GM21528 (cell line): ENCODE results near the gene XPOT.
A peak's percentile ranks its signal among the peaks of the same experiment; 100 is the strongest.

ENCODE experiments used
- ATAC-seq: cut with Tn5 transposase; IDR thresholded peaks from one replicate; pipeline ENCODE4 v1.9.1; 2021; ENCODE audit warnings: mild to moderate bottlenecking, moderate library complexity; ENCODE audit not compliant: unreplicated experiment, low FRiP score

Gene XPOT

DNA sequence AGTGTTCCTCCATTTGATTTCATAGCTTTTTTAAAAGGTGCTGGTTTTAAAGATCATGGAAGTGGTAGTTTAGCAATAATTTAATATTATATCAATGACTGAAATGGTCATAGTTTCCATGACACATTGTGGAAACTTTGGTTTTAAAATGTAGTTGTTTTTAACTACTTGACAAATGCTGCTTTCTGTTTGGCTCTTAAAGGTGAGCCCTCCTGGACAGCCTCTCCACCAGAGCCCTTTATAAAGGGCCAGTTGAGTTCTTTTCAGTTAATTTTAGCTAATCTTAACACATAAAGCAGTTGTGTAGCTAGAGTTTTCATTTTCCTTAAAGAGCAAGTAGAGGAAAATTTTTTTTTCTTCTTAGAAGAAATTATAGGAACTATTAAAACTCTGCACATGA is 14.0 kb downstream of the XPOT start:
- no peak for ATAC-seq

DNA sequence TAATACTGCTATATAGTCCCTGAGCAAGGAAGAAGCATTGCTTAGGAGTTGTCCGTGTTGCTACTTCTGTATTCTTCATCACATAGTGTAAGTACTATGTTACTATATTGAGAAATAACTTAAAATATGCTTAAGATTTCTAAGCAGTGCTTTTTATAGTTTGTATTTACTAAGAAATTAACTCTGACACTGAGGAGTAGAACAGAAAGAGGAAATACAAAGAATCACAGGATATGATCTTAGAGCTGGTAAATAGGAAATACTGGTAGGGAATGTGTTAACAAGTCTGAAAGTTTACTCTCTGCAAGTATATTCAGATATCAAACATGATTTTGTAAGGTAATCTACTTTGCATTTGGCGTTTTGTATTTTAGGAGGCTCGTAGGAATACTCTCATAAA is 15.5 kb downstream of the XPOT start:
- ATAC-seq = no peak

DNA sequence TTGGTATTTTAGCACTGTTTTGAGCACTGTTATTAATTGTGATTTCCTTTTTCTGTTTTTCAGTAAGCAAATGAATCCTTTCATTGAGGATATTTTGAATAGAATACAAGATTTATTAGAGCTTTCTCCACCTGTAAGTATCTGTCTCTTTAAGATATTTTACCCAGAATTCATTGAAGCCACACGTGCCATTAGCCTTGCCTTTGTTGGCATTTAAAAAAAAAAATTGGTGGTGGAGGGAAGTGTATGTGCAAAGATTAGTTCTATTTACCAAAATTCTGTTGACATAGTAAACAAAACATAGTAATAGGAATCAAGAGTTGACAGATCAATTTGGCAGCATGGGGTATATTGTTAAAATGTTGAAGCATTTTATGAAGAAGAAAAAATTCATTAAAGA is 23.8 kb downstream of the XPOT start:
- no peak for ATAC-seq

DNA sequence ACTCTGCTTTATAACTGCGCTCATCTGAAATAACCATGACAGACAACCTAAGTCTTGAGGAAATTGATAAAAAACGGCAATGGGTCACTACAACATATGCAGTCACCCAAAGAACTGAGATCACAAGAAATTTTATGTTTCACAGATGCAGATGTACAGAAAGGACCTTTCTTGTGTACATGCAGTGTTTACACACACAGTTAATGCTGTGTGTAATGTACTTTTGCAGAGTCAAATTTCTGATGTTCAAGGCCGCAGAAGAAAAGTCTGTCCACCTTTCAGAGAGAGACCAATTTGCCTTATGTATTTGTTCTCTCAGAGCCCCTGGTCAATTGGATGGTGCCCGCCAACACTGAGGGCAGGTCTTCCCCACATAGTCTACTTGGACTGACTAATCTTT is 24.8 kb downstream of the XPOT start:
- no peak for ATAC-seq

DNA sequence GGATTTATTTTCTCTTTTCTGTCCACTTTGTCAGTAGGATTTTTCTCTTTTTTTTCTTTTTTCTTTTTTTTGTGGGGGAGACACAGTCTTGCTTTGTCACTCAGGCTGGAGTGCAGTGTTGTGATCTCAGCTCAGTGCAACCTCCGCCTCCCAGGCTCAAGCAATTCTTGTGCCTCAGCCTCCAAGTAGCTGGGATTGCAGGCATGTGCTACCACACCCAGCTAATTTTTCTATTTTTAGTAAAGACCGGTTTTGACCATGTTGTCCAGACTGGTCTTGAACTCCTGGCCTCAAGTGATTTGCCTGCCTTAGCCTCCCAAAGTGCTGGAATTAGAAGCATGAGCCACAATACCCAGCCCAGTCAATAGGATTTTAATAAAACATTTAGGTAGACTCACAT is 26.7 kb downstream of the XPOT start:
- no peak for ATAC-seq

DNA sequence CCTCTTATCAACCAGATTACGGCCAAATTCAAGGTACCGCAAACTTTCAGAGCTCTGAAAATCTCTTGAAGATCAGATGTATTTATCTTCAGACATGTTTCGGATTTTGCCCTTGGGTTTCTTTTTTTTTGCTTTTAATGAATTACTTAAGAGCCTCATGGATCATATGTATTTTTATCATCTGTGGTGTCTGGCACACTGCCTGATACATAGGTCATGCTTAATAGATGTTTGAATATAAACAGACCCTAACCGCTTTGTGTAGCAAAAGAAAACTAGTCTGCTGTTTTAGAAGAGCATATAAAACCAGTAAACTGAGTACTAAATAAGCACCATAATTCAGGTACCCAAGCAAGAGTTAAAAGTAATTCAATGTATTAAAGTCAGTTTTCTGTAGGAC is 27.6 kb downstream of the XPOT start:
- no peak for ATAC-seq

DNA sequence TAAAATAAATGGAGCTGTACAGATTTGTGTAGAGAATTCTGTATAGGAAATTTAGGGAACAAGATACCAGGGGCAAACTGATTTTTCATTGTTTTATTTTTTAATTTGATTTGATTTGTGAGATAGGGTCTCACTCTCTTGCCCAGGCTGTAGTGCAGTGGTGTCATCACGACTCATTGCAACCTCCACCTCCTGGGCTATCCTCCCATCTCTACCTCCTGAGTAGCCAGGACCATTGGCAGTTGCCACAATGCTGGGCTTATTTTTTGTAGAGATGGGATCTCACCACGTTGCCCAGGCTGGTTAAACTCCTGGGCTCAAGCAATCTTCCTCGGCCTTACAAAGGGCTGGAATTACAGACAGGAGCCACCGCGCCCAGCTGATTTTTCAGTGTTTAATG is 29.7 kb downstream of the XPOT start:
- ATAC-seq = no peak

DNA sequence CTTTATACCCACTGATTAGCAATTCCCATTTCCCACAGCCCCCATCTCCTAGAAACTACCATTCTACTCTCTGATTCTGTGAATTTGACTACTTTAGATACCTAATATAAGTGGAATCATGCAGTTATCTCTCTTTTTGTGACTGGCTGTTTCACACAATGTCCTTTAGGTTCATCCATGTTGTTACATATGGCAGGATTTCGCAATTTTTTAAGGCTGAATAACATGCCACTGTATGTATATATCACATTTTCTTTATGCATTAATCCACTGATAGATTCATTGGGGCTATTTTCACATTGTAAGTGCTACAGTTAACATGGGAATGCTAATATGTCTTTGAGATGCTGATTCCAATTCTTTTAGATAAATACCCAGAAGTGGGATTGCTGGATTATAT is 35.9 kb downstream of the XPOT start:
- no peak for ATAC-seq

DNA sequence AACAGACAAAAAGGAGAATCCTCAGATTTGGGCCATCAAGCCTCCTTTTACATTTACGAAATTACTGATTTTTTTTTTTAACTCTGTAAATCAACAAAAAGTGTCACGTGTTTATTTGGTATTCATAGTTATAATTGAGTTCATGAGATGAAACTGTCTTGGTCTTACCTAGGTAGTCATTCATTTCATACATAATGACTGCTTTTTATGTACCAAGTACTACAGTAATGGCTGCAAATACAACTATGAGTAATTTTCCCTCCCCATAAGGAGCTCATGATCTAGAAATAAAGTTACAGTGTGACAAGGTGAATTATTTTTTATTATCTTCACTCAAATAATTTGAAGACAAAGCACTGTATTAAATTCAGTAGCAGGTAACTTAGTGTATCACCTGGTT is 41.3 kb downstream of the XPOT start:
- ATAC-seq = no peak

DNA sequence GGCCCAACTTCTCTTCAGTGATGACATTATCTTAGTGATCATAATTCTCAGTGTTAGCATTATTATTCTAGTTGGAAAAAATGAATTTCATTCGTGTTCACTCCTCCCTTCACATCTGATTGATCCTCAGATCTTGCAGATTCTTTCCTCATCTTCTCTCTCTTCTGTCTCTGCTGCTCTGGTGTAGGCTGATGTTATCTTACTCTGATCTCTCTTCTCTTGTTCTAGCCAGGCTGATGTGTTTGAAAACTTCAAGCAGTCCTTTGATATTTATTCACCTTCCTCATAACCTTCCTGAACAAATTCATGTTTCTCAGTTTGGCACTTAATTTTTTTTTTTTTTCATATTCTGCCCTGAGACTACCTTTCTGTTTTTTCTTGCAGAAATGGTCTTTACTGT is 42.1 kb downstream of the XPOT start:
- ATAC-seq = no peak

DNA sequence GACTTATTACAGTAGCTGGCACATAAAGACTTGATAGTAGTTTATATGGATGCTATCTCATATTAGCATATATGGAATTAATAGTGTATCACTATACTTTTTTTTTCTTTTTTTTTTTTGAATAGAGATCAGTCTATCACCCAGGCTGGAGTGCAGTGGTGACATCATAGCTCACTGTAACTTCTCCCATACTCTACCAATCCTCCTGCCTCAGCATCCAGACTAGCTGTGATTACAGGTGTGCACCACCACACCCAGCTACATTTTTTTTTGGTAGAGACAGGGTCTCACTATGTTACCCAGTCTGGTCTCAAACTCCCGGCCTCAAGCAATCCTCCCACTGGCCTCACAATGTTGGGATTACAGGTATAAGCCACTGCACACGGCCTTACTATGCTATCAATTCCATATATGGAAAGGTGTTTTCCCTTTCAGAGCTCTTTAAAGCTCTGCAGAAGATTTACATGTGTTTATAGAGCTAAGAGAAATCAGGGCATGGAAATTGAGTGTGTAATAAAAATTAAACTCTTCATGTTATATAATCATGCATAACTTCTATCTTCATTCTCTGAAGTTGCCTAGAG is 46.0 kb downstream of the XPOT start:
- no peak for ATAC-seq

DNA sequence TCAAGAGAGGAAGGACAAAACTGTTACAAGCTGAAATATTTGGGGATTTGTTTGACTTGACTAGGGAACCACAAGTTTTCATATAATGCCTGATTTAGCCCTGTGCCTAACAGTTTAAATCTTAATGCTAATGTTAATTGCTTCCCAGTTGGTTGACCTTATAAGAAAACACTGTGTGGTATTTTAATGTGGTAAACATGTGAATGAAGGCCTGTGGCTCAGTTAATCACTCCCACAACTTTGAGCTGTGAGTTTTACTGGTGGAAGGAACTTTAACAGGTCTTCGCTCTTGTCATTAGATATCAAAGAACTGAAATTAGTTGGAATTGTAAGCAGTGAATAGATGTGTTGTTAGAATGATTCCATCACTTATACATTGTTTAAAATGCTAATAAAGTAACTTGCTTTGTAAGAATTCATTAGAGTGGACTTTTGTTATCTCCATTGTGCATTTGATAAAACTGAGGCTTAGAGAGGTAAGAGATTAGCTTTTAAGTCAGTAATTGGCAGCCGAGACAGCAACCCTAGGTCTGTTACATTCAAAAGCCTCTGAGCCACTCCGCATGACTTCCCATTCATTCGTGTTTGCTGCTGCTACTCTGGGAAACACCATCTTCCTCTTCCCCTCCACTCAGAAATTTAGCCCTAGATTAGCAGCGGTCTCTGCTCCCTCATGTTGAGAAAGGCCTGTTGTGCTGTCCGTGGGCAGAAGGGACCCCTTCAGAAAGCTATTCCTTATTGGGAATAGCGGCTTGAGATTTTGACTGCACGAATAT is 46.7 kb downstream of the XPOT start:
- ATAC-seq = no peak

DNA sequence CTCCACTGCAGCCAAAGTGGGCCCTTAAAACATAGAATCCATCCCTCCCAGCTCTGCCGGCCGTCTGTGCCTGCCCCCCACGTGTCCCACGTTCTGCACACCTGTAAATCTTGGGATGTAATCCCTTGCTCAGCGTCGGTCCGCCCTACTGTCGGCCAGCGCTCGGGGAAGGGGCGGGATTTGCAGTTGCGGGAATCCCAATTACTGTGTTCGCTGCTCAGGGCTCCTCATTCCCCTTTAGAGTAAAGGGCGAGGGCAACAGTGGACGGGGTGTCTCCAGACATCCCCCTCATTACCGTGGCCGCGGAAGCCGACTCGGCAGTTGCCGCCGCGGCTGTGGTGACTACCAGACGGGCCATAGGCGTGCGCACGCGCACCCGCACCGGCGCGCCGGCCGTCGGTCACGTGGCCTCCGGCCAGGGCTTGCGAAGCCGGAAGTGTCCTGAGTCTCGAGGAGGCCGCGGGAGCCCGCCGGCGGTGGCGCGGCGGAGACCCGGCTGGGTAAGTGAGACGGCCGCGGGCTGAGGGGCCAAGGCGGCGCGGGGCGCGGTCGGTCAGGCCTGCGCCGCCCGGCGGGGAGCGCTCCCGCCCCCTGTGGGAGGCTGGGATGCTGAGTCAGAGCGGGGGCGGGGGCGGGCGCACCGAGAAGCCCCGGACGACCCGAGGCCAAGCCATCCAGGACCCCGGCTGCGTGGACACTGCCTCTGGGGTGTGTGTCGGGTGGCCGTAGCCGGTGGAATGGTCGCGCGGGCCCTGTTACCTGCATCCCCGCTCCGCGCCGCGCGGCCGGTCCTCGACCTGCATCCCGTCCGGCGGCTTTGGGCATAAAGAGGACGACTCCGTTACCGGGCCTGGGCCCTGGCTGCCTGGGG is 47.7 kb downstream of the XPOT start, which contains the start of gene TBK1:
TSS of gene TBK1 (plus strand) at position 434 of the 872 bp plus-strand sequence. CDS start 3,751 bp downstream, outside the sequence.
- ATAC-seq = peak; percentile 86

DNA sequence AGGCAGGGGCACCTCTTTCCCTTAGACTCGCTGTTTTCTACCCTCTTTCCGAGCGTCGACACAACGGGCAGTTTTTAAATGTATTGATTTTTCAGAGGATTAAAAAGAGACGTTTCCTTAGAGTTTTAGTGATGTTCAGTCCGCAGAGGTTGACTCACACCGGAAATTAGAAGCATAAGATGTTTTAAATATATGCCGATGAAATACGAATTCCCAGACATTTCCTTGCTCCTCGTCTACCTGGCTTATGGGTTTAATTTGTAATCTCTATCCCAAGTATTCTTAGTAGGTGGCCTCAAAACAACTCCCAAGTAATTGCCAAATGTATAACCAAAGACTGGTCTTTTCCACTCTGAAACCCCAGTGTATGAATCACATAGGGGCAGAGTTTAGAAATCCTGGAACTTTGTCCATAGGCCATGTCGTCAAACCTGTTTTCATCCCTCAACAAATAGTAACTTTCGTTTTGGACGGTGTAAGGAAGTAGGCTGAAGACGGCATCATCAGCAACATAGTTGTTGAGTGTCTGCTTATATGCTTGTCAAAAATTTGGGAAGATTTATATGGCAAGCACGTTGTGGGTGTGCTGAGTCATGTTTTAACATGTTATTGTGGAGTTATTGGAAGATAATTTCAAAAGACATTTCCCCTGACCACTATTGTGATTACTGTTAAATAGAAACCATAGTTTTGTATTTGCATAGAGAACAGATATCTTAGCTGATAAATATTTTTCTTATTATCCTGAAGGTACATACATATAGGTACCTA is 48.6 kb downstream of the XPOT start:
- ATAC-seq = peak; percentile 4

DNA sequence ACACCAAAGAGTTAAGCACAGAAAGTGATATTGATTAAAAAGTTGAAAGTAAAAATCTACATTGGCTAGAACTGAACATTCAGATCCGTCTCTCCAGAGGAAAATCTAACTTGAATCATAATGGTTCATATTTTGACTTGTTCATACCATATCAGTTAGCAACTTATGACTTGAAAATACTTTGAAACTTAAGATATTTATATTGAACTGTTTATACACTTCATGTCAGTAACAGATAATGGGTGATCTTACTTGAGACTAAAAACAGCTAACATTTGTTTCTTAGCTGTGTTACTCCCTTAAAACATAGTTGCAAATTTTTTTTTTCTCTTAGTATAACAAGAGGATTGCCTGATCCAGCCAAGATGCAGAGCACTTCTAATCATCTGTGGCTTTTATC is 51.3 kb downstream of the XPOT start:
- ATAC-seq = no peak

DNA sequence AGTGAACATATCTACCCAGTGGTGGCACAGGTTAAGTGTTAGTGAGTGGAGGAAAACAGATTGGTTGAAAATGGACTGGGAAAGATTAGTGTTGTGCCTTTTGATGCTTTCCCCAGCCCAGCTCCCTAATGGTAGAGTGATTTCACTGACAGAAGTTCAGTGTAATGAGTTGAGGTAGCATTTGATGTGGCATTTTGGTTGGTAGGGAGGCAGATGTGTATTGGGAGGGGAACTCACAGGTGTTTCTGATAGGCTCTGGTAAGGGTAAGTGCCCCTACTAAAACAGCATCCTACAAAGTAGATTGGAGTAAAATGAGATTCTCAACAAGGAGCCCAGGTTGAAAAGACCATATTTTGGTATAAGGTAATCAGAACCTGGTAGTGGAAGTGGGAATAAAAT is 51.9 kb downstream of the XPOT start:
- no peak for ATAC-seq

DNA sequence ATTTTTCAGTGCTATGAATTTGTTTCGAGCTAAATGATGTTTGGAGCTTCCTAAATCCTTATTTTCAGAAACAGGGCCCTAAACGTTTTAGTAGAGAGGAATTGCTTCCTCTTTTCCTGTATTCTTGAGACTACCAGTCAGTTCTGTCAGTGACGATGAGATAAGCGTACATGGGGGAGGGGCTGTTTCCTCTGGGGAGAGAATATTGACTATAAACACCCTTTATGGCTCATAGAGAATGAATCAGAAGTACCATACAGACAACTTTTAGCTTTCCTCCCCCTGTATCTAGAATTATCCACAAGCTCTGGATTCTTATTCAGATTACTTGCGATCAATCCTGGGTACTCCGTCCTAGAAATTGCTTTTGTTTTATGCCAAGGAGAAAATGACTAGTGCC is 52.8 kb downstream of the XPOT start:
- no peak for ATAC-seq

DNA sequence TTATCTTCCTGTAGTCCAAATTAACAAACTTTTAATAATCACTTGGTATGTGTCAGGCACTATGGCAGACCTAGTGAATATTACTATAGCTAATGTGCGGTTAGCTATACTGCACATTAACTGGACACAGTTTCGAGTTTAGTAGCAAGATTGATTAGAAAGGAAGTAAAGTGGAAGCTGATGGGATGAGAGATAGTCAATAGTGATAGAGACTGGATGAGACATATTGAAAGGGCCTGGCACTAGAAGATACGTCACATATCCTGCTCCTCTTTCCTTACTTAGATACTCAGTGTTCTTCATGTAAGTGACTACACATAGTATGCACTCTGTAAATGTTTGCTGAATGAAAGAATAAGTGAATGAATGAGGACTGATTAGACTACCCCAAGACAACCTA is 53.3 kb downstream of the XPOT start:
- ATAC-seq = peak; percentile 42

DNA sequence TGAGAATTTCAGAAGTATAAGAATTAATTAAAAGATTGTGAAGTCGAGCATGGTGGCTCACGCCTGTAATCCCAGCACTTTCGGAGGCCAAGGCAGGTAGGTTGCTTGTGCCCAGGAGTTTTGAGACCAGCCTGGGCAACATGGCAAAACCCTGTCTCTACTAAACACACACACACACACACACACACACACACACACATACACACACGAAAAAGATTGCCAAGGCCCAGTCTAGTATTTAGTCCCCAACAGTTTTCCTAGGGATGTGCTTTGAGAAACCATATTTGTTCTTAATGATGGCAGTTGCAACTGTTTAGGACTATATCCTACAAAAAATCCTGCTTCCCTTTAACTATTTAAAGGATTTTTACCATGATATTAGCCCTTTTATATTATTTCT is 53.7 kb downstream of the XPOT start:
- no peak for ATAC-seq

DNA sequence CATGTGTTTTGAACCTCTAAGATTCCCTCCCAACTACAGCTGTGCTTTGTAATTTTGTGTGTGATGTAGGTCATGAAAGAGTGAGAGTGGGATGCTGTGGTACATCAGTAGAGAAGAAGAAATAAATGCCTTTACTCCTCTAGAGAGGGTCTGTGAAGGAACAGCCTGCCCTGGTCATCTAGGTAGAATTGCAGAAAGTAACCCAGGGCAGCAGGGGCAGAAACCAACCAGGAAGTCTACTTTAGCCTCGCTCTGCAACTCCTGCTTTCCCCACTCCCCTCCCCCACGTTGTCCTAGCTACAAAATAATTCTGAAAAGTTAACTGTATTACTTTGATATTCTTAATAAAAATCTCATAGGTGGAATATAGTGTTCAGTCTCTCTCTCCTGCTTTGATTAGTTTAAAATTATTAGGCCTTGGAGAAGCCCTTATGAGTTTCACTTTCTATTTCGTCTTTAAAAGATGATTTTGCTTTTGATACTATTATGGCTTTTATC is 55.3 kb downstream of the XPOT start:
- no peak for ATAC-seq
